Measurements from ENCODE around the gene CBLL1. TPM values are rescaled to one million over a fixed set of nuclear protein-coding genes. Genes with fewer than 3 reads are reported as not detected.
A peak's percentile ranks its signal among the peaks of the same experiment; 100 is the strongest.

The CBLL1 gene, protein sequence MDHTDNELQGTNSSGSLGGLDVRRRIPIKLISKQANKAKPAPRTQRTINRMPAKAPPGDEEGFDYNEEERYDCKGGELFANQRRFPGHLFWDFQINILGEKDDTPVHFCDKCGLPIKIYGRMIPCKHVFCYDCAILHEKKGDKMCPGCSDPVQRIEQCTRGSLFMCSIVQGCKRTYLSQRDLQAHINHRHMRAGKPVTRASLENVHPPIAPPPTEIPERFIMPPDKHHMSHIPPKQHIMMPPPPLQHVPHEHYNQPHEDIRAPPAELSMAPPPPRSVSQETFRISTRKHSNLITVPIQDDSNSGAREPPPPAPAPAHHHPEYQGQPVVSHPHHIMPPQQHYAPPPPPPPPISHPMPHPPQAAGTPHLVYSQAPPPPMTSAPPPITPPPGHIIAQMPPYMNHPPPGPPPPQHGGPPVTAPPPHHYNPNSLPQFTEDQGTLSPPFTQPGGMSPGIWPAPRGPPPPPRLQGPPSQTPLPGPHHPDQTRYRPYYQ
- total RNA-seq (10 to 100 TPM; 29.2 to 42.6 TPM), polyA plus RNA-seq (ENCODE audit: insufficient read depth, low read depth, low replicate concordance) (58.1 TPM)
- long read RNA-seq, donor 1, full-length matches to known transcripts = 7 of 7 reads
- long read RNA-seq, donor 1, partial matches to known transcripts = 0 of 7 reads
- long read RNA-seq, donor 1, other reads (novel, unspliced or antisense) = 0 of 7 reads
- long read RNA-seq, donor 2, full-length matches to known transcripts = 5 of 5 reads
- long read RNA-seq, donor 2, partial matches to known transcripts = 0 of 5 reads
- long read RNA-seq, donor 2, other reads (novel, unspliced or antisense) = 0 of 5 reads

DNA sequence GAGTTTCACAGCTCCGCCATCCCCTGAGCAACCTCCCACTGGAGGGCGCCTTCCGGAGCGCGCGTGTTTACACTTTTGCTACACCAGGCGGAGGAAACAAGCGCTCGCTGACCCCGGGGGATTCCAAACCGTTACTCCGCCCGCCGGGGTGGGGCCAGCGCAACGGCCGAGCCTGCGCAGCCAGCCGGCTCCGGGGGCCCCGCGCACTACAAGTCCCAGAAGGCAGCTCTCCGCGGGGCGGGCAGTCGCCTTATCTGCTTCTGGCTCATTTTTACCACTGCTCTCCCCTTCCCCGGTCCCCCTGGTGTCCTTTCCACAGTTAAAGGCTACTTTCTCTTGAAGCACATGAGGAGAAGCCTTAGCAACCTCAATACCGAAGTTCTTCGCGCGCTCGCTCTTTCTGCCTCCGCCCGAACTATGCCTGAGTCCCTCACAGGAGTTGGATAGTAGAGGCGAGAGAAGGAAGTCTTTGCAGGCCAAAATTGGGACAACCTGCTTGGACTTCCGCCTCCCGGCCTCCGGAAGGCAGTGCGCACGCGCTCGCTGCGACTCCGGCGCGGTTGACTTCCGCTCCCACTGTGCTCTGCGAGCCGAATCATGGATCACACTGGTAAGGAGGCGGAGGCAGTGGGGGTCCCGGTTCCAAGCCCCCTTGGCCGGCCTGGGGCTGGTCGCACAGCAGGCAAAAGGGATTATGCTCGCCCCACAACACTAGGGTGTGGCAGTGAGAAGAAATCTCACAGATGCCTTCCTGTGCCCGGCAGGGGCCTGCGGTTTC is at the start of gene CBLL1:
Gene CBLL1 (plus strand): TSS at position 576 of the 778 bp plus-strand sequence. CDS start 22 bp downstream, at position 598.
- Histone ChIP-seq H3K9me3 (no peaks in the 10 kb centered on the region), H3K27ac (peak within 1 kb of the TSS; percentile 93 to 99), H3K36me3 (ENCODE audit: low read depth, missing control alignments) (no peaks in the 10 kb centered on the region), H3K4me1 (peaks cover 18% of the 10 kb centered on the region), H3K4me3 (peak within 1 kb of the TSS; percentile 71 to 89), H3K27me3 (no peaks in the 10 kb centered on the region)
- intact Hi-C loops (cut with DNase I; ENCODE audit: low total_unique reads) = loop anchor here (10.0 kb wide), 1 partner anchor 131 kb away; no protein-coding TSS in a partner anchor
- peak; percentile 97 for DNase-seq
- 1% methylated on average over 37 to 56 of the region's 56 CpGs for WGBS, 2 donors
- TF ChIP-seq, protein P1, sequence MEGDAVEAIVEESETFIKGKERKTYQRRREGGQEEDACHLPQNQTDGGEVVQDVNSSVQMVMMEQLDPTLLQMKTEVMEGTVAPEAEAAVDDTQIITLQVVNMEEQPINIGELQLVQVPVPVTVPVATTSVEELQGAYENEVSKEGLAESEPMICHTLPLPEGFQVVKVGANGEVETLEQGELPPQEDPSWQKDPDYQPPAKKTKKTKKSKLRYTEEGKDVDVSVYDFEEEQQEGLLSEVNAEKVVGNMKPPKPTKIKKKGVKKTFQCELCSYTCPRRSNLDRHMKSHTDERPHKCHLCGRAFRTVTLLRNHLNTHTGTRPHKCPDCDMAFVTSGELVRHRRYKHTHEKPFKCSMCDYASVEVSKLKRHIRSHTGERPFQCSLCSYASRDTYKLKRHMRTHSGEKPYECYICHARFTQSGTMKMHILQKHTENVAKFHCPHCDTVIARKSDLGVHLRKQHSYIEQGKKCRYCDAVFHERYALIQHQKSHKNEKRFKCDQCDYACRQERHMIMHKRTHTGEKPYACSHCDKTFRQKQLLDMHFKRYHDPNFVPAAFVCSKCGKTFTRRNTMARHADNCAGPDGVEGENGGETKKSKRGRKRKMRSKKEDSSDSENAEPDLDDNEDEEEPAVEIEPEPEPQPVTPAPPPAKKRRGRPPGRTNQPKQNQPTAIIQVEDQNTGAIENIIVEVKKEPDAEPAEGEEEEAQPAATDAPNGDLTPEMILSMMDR (IDR thresholded peaks at IDR 0.05) = peak; percentile 64 to 83 (median 80)
- no peak for TF ChIP-seq POLR2A (IDR thresholded peaks at IDR 0.05)

DNA sequence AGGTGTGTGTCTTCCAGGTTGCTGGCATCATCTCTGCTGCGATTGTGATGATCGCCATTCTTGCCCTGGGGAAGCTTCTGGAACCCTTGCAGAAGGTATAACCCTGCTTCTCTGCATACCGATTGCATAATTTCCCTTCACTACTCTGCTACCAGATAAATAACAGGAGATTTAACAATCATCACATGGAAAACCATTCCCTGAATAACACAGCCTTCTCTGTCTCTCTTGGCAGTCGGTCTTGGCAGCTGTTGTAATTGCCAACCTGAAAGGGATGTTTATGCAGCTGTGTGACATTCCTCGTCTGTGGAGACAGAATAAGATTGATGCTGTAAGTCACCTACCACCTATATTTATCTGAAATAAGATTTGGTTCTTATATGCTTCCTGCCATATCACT is 49.6 kb upstream of the CBLL1 start:
- intact Hi-C loops (cut with DNase I; ENCODE audit: low total_unique reads) = no loop called here
- no peaks in the 10 kb centered on the region for H3K27me3 ChIP-seq
- no peak overlapping the region for H3K4me3 ChIP-seq
- no peaks in the 10 kb centered on the region for H3K36me3 ChIP-seq (ENCODE audit: low read depth, missing control alignments)
- no peak for TF ChIP-seq POLR2A (IDR thresholded peaks at IDR 0.05)
- TF ChIP-seq, protein P1 (IDR thresholded peaks at IDR 0.05) = no peak
- 44 to 56% methylated on average over 5 of the region's 5 CpGs for WGBS, 2 donors
- DNase-seq = no peak
- no peak overlapping the region for H3K27ac ChIP-seq
- H3K9me3 ChIP-seq = no peaks in the 10 kb centered on the region
- peaks cover 7% of the 10 kb centered on the region for H3K4me1 ChIP-seq

DNA sequence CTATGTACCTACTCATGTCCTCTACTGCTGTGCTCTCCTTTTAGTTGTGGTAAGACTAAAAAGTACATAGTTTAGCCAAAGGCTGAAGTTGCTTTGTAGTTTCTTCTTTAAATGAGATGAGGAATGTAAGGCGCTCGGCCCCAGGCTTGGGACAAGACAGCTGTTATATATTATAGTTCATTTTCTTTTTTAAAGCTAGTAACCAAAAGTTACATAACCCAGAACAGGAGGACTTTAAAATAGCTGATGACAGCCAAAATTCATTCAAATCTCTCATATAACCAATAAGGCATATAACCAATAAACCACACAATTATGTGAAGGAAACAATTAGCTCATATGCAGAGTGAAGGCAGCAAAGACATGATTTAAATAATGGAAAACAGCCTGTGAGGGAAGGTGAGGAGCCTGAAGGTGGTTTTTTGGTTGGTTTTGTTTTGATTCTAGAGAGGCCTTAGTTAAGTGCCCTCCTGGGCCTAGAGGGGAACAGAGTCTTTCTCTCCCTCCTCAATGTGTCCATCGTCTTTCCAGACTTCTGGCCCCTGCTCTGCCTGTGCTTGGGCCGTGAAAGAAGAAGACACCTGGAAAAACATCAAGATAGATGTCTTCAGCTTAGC is 47.5 kb upstream of the CBLL1 start:
- H3K4me3 ChIP-seq = no peak overlapping the region
- WGBS, 2 donors = 75 to 77% methylated on average over 4 of the region's 4 CpGs
- TF ChIP-seq, protein P1 (IDR thresholded peaks at IDR 0.05) = no peak
- TF ChIP-seq POLR2A (IDR thresholded peaks at IDR 0.05) = no peak
- H3K36me3 ChIP-seq (ENCODE audit: low read depth, missing control alignments) = no peaks in the 10 kb centered on the region
- peak overlapping the region in 1 of 2 donors; percentile 12 for H3K27ac ChIP-seq
- no peaks in the 10 kb centered on the region for H3K9me3 ChIP-seq
- DNase-seq = no peak
- no peaks in the 10 kb centered on the region for H3K4me1 ChIP-seq
- no peaks in the 10 kb centered on the region for H3K27me3 ChIP-seq
- intact Hi-C loops (cut with DNase I; ENCODE audit: low total_unique reads) = no loop called here

- intact Hi-C loops (cut with DNase I; ENCODE audit: low total_unique reads) = no loop called here
- DNase-seq = no peak
- H3K9me3 ChIP-seq = no peaks in the 10 kb centered on the region
- WGBS, 2 donors = 48 to 54% methylated on average over 7 of the region's 7 CpGs
- no peaks in the 10 kb centered on the region for H3K27me3 ChIP-seq
- no peak for TF ChIP-seq POLR2A (IDR thresholded peaks at IDR 0.05)
- TF ChIP-seq, protein P1 (IDR thresholded peaks at IDR 0.05) = no peak
- no peak overlapping the region for H3K4me3 ChIP-seq
- no peaks in the 10 kb centered on the region for H3K36me3 ChIP-seq (ENCODE audit: low read depth, missing control alignments)
- no peaks in the 10 kb centered on the region for H3K4me1 ChIP-seq
- no peak overlapping the region for H3K27ac ChIP-seq
Observed at GRCh38 chr7:107697321-107698049, 46.5 kb upstream of the CBLL1 start.

Measured in testis (tissue), 5 donors.